H54 (cell line): ENCODE results near the gene FAF1.
"Not testable (repeated sequence)": the region's sequence is repeated elsewhere in the genome, so short reads cannot be mapped to it uniquely, and the experiment has no call there.

Experiments
- DNase-seq: peaks from one replicate; pipeline ENCODE4 v3.0.0; 2011; ENCODE audit warnings: low spot score, mixed read lengths; ENCODE audit not compliant: insufficient read length
- FAIRE-seq: peaks from 3 replicates; lab custom pipeline; 2011; peaks lifted over from hg19 to GRCh38; lab: Jason Lieb, UNC
- POLR2A ChIP-seq: IDR thresholded peaks from 2 replicates; pipeline ENCODE4 v1.6.1; 2011; ENCODE audit warnings: low read depth, mild to moderate bottlenecking, low read length

Gene FAF1

DNA sequence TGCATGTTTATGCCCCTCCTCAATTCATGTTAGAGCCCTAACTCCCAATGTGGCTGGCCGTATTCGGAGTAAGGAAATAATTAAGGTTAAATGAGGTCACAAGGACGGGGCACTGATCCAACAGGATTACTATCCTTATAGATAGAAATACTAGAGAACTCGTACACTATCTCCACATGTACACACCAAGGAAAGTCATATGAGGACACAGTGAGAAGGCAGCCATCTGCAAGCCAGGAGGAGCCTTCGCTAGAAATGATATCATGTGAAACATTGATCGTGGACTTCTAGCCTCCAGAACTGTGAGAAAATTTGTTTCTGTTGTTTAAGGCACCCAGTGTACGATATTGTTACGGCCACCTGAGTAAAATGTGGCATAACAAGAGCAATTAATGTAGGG is 79.7 kb downstream of the FAF1 start:
- no peak for TF ChIP-seq POLR2A
- DNase-seq (no peak), FAIRE-seq (peak; percentile 11)

DNA sequence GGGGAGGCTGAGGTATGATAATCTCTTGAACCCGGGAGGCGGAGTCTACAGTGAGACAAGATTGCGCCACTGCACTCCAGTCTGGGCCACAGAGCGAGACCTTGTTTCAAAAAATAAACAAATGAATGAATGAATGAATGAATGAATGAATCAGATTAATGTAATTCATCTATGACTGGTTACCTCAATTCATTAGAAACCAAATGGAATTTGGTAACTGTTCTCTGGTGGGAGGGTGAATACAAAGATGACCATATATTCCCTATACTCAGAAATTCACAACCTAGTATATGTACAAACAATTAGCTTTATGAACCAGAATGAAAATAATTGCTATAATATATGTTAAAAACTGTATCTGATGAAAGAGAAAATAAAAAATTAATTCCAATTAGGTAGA is 80.9 kb downstream of the FAF1 start:
- FAIRE-seq, result no peak
- no peak for DNase-seq
- TF ChIP-seq POLR2A, result no peak

DNA sequence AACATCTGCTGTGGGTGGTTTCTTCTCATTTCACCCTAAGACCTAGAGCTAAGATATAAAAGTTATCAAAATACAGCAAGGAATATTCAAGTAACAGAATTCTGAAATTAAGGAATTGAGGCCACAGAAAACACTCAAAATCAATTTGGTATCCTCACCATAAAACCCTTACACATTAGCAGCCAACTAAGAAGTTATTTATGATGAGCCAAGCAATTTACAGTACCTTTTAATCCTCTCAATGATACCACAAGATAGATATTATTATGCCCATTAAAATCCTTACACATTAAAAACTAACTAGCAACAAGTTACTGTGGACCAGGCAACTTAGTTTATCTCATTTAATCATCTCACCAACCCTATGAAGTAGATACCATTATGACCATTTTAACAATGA is 81.6 kb downstream of the FAF1 start:
- DNase-seq (no peak), FAIRE-seq (peak; percentile 53)
- TF ChIP-seq POLR2A, result no peak

DNA sequence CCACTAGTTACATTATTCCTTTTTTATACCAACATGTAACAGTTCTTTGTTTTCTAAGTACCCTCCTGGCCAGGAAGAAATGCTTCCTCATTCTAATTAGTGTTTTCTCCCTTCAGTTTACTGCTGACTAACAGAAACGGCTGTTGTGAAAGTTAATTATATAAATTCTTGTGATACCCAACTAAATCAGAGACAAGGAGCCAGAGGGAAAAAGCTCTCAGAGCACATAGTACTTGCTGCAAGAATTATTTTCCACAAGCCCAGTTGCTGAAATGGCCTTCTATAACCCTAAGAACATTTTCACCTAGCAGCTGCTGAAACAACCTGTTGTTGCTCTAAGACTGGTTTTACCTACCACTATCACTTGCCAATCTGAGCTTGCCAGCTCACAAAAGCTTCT is 82.4 kb downstream of the FAF1 start:
- no peak for TF ChIP-seq POLR2A
- DNase-seq (no peak), FAIRE-seq (no peak)

DNA sequence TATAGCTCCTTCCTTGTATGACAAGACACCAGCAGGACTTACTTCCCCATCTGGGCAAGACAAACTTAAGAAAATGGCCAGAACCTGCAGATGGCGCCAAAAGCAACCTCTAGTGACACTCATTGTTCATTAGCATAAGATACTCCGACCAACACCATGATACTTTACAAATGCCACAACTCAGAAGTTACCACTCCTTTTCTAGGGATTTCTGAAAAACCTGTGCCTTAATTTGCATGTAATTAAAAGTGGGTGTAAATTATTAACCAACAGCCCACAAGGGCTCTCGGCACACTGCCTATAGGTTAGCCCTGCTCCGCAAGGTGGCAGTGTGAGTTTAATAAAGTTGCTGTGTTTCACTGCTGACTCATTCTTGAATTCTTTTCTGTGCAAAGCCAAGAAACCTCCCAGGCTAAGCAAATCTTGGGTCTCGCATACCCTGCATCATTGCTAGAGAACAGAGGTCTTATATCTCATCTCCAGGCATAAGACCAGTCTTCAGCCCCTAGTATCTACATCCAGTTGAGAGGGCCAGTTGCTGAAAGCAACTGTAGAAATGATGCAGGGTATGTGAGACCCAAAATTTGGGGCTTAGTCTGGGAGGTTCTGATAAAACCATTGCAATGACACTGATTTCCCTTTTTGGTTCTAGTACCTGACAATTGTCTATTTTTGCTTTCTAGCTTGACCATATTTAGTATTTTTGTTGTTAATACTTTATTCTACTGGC is 86.4 kb downstream of the FAF1 start:
- DNase-seq (peak; percentile 15), FAIRE-seq (peak; percentile 99)
- TF ChIP-seq POLR2A, result no peak

DNA sequence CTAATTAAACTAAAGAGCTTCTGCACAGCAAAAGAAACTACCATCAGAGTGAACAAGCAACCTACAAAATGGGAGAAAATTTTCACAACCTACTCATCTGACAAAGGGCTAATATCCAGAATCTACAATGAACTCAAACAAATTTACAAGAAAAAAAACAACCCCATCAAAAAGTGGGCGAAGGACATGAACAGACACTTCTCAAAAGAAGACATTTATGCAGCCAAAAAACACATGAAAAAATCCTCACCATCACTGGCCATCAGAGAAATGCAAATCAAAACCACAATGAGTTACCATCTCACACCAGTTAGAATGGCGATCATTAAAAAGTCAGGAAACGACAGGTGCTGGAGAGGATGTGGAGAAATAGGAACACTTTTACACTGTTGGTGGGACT is 95.2 kb downstream of the FAF1 start:
- DNase-seq, FAIRE-seq: not testable (repeated sequence)

DNA sequence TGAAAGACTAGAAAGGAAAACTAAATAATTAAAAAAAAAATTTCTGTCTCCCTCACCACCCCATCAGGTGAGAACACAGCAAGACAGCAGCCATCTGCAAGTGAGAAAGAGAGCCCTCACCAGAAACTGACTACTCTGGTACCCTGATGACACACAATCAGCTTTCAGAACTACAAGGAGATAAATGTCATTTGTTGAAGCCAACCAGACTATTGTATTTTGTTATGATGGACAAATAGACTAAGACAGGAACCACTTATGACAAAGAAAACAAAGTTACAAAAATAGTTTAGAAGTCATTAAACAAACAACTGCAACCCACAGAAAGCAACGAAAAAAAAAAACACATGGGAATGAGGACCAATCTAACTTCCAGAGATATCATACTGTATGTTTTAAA is 98.3 kb downstream of the FAF1 start:
- DNase-seq (no peak), FAIRE-seq (peak; percentile 23)
- no peak for TF ChIP-seq POLR2A

DNA sequence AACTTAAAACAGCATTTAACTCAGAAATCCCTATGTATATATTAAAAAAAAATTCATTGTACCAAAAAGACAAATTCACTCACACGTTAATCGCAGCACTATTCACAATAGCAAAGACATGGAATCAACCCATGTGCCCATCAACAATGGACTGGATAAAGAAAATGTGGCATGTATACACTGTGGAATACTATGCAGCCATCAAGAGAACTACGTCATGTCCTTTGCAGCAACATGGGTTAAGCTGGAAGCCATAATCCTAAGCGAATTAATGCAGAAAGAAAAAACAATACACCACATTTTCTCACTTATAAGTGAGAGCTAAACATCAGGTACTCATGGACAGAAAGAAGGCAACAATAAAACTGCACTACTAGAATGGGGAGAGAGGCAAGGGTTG is 99.4 kb downstream of the FAF1 start:
- no peak for FAIRE-seq

DNA sequence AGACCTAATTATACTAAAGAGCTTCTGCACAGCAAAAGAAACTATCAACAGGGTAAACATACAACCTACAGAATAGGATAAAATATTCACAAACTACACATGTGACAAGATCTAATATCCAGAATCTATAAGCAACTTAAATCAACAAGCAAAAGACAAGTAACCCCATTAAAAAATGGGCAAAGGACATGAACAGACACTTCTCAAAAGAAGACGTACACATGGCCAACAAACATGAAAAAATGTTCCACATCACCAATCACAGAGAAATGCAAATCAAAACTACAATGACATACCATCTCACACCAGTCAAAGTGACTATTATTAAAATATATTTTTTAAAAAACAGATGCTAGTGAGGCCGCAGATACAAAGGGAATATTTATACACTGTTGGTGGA is 99.8 kb downstream of the FAF1 start:
- no peak for FAIRE-seq
- no peak for TF ChIP-seq POLR2A
- no peak for DNase-seq

More for the DNA sequence above, 99.4 kb downstream of the FAF1 start:
- no peak for DNase-seq
- TF ChIP-seq POLR2A, result no peak

DNA sequence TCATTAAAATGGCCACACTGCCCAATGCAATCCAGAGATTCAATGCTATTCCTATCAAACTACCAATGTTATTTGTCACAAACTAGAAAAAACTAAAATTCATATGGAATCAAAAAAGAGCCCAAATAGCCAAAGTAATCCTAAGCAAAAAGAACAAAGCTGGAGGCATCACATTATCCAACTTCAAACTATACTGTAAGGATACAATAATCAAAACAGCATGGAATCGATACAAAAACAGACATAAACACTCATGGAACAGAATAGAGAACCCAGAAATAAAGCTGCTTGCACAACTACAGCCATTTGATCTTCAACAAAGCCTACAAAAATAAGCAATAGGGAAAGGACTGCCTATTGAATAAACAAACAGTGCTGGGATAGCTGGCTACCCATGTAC is 100.4 kb downstream of the FAF1 start:
- FAIRE-seq, result no peak

DNA sequence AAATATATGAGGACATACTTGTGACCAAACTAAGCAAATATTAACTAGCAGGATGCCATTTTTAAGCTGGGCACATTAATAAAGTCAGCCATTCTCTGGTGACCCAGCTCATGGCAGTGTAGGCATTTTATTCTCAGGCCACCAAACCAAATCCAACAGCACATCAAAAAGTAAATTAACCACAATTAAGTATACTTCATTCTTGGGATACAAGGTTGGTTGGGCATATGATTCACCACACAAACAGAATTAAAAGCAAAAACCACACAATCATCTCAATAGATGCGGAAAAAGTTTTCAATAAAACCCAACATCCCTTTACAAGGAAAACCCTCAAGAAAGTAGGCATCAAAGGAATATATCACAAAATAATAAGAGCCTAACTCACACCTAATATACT is 101.3 kb downstream of the FAF1 start:
- no peak for TF ChIP-seq POLR2A
- DNase-seq, result no peak
- no peak for FAIRE-seq

More for the DNA sequence above, 100.4 kb downstream of the FAF1 start:
- no peak for TF ChIP-seq POLR2A
- no peak for DNase-seq

DNA sequence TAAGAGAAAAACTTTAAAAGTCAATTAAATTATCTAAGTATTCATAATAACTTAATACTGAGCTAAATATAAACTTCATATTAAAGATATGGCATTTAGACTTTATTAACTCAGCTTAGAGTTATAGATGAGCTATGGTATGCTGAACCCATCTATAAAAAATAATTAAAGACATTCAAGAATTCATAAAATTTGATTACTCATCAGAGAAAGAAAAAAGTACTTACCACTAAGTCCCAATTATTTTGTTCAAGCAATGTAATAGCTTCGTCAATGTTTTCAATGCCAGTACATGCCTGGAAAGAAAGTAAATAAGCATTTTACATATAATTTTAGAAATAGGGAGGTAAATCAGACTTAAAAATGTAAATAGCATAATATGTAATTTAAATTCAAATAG is 102.4 kb downstream of the FAF1 start:
- DNase-seq, result no peak
- no peak for TF ChIP-seq POLR2A
- FAIRE-seq, result no peak

DNA sequence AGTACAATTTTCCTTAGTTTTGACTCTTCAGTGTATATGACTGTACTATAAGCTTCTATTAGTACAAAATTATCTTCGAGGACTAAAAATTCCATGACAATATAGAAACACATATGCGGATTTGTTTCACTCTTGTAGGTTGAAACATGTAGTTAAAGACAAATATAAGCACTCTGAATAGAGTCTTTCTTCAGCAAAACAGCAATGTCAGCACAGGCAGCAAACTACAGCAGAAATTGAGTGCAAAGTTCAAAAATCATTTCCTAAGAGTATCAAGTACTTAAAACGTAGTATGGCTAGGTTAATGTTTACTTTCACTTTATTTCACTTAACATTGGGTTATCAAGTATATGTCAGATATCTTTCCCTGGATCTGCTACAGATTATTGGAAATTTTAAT is 106.7 kb downstream of the FAF1 start:
- no peak for FAIRE-seq
- no peak for TF ChIP-seq POLR2A
- DNase-seq, result no peak

DNA sequence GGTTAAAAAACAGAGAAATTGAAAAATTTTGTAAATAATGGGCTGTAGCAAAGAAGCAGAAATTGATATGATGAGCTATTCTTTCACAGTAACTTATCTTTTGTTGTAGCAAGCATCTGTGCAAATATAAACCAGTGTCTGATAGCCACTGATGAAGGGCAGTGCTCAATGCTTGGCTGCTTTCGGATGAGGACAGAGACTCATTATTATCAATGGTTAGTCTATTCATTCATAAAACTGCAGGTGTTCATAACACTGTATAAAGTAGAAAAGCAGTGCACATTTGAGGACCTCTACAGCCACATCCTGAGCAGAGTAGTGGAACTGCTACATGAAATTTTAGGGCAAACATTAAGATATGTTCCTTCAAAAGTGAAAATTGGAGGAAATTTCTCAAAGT is 107.2 kb downstream of the FAF1 start:
- DNase-seq (no peak), FAIRE-seq (peak; percentile 75)
- no peak for TF ChIP-seq POLR2A

DNA sequence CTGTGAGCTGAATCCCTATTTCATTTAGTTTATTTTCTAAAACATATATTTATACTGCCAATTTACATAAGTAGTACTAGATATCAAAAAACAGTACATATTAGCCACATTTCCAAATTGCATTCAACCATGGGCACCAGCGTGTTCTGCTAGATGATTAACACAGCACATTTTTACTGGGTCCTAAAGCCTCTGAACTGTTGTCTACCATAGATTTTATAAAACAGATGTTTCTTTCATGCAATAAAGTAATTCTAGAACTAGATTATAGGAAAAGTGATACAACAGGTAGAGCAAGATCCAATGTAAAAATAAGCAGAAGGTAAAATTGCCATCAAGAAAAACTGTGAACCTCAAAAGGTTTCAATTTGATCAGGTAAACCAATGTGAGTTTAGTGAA is 108.6 kb downstream of the FAF1 start:
- no peak for DNase-seq
- no peak for TF ChIP-seq POLR2A
- no peak for FAIRE-seq
